Stimulated activated CD8-positive, alpha-beta memory T cell treated with anti-CD3 and anti-CD28 coated beads, Interleukin-7, amount 100 ng/mL, for 1 hour (primary cell): Measurements from ENCODE around the gene BMPR1B.
"Not testable (repeated sequence)": the region's sequence is repeated elsewhere in the genome, so short reads cannot be mapped to it uniquely, and the experiment has no call there.

Experiments
- DNase-seq, 2 donors: peaks; one replicate each; pipeline ENCODE4 v3.0.0-alpha.2; 2020; ENCODE audit warnings: low read depth in 2 of 2

The BMPR1B gene

DNA sequence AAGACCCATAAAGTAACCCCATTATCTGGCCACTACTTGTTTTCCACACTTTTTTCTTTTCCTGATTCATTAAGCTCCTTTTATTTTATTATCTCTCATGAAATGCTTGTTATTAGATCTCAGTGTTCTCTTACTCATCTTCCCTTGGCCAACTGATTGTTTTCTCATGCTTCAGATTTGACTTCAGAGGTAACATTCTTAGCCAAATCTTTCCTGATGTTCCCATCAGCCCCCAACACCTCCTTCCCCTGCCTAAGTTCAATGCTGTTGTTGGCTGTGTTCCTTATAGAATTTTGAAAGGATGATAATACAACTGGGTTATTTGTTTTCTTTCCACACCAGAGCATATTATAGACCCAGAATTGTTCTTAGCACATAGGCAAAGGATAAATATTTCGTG is 75.6 kb downstream of the BMPR1B start:
- DNase-seq, result no peak

DNA sequence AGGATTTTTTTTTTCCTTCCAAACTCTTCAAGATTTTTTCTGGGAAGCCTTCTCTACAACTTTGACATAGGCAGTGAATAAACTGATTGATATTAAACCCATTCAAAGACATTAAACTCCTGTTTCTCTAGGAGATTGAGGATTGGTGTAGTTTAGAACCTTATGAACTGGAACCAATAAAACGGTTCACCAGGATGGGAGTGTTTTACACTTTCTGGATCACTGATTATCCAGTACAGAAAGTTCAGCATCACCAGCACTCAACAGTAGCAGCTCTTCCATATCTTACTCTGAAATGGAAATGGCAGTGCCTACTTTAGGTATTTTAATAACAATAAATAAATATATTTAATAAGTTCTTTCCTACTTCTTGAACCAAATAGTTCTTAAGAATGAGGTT is 76.7 kb downstream of the BMPR1B start:
- DNase-seq, result no peak

DNA sequence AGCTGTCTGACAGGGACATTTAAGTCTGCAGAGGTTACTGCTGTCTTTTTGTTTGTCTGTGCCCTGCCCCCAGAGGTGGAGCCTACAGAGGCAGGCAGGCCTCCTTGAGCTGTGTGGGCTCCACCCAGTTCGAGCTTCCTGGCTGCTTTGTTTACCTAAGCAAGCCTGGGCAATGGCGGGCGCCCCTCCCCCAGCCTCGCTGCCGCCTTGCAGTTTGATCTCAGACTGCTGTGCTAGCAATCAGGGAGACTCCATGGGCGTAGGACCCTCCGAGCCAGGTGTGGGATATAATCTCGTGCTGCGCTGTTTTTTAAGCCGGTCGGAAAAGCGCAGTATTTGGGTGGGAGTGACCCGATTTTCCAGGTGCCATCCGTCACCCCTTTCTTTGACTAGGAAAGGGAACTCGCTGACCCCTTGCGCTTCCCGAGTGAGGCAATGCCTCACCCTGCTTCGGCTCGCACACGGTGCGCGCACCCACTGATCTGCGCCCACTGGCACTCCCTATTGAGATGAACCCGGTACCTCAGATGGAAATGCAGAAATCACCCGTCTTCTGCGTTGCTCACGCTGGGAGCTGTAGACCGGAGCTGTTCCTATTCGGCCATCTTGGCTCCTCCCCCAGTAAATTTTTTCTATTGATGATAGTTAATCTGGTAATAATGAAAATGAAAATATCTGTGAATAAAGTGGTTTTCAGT is 83.6 kb downstream of the BMPR1B start:
- not testable (repeated sequence) for DNase-seq

DNA sequence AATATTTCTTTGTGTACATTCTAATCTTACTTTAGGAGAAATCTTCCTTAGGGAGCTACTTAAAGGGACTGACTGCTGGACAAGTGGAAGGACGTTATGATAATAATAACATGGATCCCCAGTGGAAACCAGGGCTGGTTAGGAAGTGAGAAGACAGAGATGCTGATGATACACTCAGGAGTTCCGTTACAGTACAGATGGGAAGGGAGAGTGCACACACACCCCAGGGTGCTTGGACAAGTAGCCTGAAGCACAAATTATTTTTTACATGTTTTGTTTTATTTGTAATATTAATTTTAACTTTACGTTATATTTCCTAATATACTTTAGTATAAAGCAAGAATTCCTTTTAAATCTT is 84.1 kb downstream of the BMPR1B start:
- DNase-seq, result no peak

DNA sequence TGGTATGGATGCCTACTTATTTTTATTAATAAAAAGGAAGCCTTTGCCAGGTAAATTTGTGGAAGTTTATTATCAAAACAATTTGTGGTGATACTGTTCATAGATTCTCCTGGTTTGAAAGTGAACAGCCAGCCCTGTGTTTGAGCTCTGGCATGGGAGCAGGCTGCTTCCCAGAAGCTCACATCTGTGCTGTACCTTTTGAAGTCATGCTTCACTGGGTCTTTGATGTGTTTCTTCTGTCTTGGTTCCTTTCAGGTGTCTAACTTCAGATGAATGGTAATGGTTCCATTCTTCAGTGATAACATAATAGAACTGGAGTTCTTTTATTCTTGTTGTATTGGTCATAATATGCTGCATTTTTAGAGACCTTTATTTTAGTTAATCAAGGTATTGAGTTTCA is 85.5 kb downstream of the BMPR1B start:
- no peak for DNase-seq

DNA sequence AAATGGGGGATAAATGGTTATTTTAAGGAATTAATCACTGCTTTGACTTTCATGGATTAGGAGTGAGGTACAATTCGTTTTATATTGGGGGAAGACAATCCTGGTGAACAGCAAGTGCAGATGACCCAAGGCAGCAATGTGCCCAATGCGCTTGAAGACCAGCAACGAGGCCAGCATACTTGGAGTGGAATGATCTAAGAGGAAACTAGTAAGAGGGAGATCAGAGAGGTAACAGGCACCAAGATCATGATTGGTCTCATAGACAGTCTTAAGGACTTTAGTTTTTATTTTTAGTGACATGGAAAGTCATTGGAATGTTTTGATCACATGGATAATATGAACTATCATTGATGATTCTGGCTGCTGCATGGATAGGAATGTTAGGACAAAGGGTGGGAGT is 90.6 kb downstream of the BMPR1B start:
- DNase-seq, result no peak

DNA sequence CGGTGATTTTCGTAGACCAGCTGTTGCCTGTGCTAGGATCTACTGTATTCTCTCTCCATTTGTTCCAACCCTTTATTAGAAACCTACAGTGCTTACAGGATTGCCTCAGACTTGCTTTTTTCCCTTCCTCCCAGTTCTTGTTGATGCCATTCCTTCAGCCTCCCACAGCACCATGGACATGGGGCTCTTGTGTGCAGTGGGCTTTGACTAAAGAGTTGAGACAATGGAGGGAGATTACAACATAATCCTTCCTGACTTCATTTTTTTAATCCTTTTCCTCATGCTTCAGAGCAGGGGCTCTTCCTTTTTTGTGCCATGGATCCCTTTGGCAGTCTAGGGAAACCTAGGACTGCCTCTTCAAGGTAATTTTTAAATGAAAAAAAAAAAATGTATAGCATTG is 92.1 kb downstream of the BMPR1B start:
- DNase-seq, result no peak

DNA sequence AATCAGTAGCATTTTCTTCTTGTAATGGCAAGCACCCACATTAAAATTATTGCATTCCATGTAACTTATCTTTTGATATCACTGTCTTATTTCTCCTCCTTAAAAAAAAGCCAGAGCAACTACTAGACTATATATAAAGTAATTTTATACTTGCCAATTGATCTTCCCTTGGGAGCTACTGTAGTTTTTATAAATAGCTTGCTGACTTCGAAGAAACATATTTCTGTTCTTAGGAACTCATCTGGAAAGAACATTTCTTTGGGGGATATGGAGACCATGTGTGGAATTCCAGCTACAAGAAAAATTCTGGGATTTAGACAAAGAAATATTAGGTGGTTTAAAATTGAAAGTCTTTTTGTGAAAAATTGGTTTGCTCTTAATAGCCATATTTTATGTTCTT is 94.9 kb downstream of the BMPR1B start:
- DNase-seq, result no peak

DNA sequence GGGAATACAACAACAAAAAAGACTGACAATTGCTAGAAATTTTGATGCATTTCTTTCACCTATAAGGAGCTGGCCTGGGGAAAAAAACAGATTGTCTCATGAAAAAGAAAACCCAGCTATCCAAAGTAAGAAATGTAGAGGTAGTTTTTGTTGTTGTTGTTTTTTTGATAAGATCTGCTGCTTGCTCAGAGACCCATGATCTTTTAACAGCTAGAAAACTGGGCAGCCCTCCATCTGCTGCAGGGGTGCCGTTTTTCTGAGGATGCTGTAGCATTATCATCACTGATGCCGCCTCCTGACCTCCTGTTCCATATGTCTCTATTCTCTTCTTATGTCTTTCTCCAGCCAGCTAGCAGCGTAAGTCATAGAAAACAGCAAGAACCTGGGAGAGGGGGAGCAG is 98.3 kb downstream of the BMPR1B start:
- no peak for DNase-seq

DNA sequence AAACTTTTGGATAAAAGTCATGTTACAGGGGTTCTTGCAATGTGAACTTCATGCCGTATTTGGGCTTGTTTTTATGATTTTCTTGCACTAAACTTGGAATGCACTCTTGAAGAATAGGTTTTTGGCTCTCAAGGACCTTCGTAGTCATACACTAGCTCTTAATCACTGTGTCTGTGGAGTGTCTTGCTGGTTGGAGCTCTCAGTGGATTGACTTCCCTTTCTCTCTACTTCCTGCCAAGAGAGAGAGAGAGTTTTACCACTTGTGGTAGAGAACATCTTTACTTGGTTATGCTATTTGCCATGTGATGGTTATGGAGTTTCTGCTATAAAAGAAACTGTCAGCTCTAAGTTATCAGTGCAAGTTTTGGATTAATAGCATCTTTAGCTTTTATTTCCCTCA is 112.4 kb downstream of the BMPR1B start:
- DNase-seq, result no peak

DNA sequence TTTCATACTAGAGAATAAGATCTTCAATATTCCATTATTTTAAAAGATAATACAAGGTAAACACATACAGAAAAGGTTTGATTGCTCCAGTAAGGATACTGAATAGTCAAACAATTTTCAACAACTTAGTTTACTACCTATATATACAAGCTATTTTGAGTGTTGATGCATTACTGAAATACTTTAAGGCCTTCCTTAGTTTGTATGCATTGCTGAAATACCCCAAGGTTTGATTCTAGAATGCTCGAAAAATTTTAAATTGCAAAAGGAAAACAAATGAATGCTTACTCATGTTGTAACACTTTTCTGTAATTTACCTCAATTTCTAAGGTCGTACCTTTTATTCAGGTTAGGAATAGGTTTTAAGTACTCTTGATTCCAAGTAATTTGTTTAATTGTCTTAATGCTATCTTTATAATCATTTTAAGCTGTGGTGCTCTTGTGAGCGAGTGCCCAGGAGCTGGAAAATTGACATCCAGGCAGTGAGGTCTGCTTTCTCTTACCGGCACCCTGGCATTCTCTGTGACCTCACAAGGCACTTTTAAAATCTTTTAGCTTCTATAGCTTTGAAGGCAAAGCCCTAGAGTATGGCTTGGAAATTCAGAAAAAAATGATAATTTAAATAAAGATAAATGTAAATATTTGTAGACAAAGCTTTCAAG is 114.0 kb downstream of the BMPR1B start:
- DNase-seq, result no peak

DNA sequence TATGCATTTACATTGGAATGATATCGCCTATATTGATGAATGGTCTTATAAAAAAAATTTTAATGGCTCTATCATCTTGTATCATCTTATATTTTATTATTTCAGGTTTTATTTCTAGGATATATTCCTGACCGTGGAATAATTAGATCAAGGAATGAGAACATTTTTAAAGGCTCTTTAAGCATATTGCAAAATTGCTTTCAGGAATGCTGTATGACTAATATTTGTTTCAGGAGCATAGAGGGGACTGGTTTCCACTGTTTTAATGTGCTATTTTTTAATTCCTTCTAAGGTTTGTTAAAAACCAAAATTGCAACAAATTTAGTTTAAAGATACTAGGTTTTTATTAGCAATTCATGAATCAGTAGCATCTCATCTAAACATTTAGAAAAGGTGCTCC is 120.2 kb downstream of the BMPR1B start:
- no peak for DNase-seq

DNA sequence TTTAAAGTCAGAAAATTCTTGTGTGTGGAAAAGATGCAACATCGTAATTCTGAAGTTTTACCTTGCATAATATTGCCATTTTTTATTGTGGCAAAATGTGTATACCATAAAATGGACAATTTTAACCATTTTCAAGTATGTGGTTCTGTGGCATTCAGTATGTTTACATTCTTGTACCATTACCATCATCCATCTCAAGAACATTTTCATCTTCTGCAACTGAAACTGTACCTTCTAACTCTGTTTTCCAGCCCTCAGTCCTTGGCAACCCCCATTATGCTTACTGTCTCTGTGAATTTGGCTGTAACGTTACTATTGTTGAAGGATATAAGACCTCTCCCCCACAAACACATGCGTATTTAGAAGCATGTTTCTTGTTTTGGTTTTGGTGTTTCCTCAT is 123.2 kb downstream of the BMPR1B start:
- DNase-seq, result no peak

DNA sequence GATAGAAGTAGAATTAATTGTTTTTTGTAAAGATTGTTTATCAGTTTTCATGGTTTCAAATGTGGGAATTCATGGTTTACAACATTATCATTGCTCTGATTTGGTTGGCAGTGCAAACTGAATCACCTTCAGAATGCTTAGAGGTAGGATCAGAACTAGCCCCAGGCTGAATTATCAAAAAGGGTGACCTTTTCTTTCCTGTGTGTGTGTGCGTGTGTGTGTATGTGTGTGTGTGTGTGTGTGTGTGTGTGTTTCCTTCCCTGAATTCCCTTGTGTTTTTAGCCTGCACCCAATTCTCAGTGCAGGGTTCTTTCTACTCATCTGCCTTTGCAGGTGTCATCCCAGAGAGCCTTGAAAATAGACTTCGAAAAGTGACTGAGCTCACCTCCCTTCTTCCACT is 125.0 kb downstream of the BMPR1B start:
- no peak for DNase-seq

DNA sequence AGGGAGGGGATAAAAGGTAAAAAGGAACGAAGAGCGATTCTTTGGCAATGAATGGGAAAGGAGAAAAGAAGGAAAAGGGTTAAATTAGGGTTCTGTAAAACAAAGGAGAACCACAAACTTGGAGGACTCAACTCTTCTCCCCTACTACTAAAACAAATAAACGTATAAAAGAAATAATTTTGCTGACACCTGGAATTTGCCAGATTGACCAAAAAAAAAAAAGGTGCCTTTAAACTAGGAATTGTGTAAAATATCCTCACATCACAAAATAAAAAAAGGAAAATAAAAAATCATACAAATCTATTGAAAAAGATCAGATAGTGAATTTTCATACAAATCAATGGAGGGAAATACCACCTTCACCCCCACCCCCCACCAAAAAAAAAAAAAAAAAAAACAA is 129.3 kb downstream of the BMPR1B start:
- DNase-seq, result no peak

DNA sequence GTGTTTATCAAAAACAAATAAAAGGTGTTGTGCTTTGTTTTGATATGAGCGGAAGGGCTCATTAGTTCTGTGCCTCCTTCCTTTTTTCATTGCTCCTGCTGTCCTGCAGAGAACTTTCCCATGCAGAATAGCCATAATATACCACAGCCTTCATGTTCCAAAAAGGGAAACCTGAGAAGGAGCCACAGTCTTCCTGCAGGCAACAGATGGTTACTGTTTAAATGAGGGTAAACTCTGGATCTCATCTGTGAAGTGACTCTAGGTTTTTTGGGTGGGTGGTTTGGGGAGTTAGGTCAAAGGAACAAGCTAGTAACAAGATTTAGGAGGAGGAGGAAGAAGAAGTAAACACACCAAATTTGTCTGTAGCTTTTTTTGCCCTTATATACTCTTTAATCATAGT is 131.8 kb downstream of the BMPR1B start:
- DNase-seq, result no peak

DNA sequence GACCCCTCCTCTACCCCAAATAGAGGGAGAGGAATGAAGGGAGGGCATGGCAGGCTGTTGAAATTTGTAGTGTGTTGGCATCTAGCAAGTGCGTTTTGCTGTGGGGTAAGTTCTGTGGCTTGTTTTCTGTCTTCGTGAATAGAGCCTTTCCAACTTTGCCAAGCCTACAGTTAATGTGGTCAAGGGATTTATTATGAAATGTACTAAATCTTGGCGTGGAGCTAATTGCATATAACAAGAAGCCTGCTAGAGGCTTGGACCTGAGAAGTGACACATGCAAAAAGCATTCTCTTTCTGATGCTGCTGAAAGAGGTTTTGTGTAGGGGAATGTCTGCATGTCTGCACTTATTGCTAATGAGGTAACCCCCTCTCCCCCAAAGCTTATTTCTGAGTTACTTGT is 132.2 kb downstream of the BMPR1B start:
- no peak for DNase-seq

DNA sequence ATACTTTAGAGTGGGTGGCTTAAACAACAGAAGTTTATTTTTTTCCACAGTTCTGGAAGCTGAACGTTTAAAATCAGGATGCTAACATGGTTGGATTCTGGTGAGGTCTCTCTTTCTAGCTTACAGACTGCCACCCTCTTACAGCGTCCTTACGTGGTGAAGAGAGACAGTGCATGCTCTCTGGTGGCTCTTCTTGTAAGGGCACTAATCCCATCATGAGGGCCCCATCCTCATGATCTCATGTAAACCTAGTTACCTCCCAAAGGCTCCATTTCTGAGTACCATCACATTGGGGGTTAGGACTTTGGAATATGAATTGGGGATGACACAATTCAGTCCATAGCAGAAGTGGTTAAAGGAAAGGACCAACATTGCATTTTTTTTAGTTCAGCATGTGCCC is 132.8 kb downstream of the BMPR1B start:
- no peak for DNase-seq

DNA sequence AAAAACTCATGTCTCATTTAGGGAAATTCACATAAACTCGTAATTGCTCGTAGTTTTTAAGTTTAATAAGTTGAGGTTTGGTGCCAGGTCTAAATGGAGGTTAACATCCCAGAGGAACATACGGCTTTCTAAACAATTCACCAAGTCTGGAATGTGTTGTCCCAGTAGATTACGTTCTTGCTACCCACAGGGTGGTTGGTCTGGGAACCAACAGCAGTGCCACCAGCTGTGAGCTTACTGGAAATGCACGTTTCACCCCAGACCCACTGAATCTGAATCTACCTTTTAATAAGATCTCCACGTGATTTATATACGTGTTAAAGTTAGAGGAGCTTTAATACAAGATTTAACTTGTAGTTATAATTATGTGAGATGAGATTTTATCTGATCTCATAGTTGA is 134.3 kb downstream of the BMPR1B start:
- DNase-seq, result no peak

DNA sequence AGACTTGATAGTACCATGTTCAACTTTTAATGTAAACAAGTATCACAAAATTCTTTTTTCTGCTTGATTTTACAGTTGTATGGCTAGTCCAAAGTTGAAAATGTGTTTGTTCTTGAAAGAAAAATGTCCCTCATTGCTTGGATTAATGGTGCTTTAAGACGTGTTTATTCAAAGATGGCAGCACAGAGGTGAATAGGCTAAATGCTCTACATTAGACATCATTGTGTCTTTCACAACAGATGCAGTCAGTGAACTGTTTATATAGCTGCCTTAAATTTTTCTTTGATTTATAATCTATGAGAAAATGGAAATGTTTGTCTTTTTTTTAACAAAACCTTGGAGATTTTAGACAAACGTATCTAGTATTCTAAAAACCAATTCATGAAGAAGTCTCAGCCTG is 137.3 kb downstream of the BMPR1B start:
- no peak for DNase-seq

DNA sequence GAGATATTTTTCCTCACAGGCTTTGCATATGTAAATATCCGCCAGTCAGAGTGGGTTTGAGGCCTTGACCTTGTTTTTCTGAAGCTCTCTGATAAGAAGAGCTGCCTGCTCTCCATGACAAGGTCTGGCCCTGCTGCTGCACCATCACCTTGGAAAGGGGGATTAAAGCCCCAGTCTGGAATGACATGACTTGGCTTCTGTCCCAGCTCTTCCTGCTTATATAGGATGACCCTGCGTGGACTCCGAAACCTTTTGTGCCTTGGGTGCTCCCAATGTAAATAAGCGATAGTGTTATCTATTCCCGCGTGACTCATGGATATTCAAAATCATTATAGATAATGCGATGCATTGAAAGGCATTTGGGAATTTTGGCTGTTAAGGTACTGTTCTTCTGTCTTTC is 139.3 kb downstream of the BMPR1B start:
- no peak for DNase-seq

DNA sequence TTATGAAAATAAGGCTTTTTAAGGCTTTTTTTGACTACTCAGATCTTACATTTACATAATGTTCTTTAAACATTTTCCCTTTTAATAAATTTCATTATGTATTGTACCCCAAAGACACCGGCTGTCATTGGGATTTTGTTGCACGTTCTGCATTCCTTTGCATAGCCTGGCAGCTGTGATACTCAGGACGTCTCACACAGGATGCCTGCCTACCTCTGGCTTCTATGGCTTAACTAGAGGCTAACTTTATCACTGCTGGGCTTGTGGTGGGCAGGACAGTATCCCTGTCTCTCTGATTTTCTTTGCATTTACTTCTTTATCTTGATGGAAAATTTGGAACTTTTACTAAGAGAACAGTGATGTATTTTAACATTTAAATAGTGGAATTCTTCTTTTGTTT is 147.8 kb downstream of the BMPR1B start:
- DNase-seq, result no peak

DNA sequence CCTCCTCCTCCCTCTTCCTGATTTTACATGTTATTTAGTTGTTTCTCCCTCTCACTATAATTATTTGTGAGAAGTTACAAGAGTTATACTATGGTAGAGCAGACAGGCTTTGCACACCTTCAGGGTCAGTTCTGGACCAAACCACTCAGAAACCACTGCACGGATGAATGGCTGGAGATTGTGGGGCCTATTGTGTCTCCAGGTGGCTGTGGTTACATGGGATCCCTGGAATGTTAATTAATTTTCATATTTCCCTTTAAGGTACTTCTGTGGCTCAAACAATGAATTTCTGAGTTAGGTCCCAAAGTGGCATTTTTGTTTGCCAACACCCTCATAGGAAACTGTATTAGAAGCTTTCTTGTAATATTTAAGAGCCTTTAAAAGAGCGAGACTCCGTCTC is 151.9 kb downstream of the BMPR1B start:
- DNase-seq, result no peak

DNA sequence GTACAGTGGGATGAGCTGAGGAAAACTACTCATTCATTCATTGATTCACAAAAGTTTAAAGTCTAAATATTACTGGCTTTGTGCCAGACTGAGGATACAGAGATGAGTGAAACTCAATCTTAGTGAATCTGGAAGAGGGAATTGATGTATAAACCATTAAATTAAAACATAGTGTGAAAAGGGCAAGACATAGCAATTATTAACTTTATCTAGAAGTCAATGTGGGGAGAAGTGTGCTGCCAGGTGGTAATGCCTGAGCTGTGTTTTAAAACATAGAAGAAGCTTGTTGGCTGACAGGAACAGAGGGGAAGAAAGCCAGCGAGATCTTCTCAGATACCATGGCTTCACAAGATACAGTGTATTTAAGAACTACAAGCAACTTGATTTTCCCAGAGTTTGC is 153.4 kb downstream of the BMPR1B start:
- DNase-seq, result no peak
